Measurements from ENCODE around the gene OGFR.

- no peak for TF ChIP-seq POLR2A (IDR thresholded peaks at IDR 0.05)
- TF ChIP-seq CTCF (IDR thresholded peaks at IDR 0.05): no peak
Measured at GRCh38 chr20:62762801-62763368, 41.8 kb upstream of the OGFR start.

Data from prostate gland (tissue), 2 donors.